Prostate gland (tissue), 2 donors: ENCODE data around the gene GAK.

Source experiments
- CTCF ChIP-seq, 4 experiments: fragments of 200-600 bp in 2 of 4; fragments of 450-650 bp in 2 of 4; sonication (generic) in 2 of 4; IDR thresholded peaks; 1 replicate in 3 of 4; 2 replicates in 1 of 4; pipeline ENCODE4 v1.5.1; 2016 to 2019; ENCODE audit warnings: antibody characterized with exemption in 4 of 4, mild to moderate bottlenecking in 2 of 4, moderate library complexity in 2 of 4
- POLR2A ChIP-seq: fragments of 450-650 bp; IDR thresholded peaks from one replicate; pipeline ENCODE4 v1.6.1; 2016; ENCODE audit warnings: antibody characterized with exemption, mild to moderate bottlenecking

- TF ChIP-seq CTCF (IDR thresholded peaks at IDR 0.05) (no peak), POLR2A (no peak)
Observed at GRCh38 chr4:878796-879728, 53.1 kb downstream of the GAK start.
